HG02870 (cell line): ENCODE data around the gene CYB5R3.

ENCODE experiments used
- ATAC-seq: cut with Tn5 transposase; IDR thresholded peaks from one replicate; pipeline ENCODE4 v1.9.1; 2021; ENCODE audit warnings: mild to moderate bottlenecking, moderate library complexity; ENCODE audit not compliant: unreplicated experiment

CYB5R3 gene

DNA sequence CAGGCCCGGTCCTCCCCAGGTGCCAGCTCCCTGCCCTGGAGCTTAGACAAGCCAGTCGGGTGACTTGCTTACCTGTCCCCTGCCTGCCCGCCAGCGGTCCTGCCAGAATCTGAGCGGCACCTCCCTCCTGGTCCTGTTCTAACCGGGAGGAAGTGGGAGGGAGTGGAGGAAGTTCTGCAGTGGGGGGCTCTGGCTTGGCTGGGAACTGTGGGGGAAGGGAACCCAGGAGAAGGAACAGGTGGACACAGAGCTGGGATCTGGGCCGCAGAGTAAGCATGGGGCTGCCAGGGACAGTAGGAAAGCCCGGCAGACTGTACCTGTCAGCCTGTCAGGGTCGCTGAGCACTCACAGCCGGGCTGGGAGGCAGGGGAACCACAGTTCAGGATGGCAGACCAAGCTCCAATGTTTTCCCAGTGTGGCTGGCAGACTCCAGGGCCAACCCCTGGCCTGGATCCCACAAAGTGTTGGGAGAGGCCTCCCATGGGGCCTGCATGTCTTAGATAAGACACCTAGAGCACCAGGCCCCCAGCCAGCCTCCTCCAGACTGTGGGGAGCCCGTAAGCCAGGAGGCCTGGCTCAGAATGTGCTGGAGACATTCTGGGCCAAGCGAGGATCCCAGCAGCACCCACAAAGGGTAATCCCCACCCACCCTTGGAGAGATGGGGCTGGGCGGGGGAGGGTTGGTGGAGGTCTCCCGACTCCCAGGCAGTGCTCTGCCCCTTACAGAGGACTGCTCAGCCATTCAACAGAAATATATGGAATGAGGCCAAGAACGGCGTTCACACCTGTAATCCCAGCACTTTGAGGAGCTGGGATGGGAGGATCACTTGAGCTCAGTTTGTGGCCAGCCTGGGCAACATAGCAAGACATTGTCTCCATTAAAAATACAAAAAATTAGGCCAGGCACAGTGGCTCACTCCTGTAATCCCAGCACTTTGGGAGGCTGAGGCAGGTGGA lies 2.3 kb downstream of the CYB5R3 start:
- ATAC-seq = no peak

DNA sequence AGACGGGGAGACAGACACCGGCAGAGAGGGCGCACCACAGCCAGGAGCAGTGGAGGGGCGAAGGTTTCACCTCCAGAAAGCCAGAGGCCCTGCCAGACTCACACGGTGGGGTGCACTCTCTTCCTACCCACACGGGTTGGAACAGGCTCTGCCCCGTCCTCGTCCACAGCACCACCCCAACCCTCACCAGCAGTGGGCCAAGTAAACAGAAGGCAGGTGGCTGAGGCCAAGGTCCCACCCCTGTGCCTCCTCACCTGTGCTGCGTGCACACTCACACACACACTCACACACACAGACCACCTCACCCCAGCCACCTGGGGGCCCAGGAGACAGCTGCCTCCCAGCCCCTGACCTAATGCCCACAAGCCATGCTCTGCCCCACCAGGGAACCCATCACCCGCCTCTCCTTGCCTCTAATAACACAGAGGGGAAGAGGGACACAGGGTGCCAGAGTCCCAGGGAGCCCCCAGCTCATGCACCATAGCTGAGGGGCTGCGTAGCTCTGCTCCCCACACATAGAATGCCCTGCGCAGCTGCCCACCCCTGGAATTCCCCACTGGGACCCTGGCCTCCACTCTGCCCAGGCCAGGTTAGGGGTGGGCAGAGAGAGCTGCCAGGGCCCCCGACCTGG lies 3.1 kb downstream of the CYB5R3 start:
- no peak for ATAC-seq

DNA sequence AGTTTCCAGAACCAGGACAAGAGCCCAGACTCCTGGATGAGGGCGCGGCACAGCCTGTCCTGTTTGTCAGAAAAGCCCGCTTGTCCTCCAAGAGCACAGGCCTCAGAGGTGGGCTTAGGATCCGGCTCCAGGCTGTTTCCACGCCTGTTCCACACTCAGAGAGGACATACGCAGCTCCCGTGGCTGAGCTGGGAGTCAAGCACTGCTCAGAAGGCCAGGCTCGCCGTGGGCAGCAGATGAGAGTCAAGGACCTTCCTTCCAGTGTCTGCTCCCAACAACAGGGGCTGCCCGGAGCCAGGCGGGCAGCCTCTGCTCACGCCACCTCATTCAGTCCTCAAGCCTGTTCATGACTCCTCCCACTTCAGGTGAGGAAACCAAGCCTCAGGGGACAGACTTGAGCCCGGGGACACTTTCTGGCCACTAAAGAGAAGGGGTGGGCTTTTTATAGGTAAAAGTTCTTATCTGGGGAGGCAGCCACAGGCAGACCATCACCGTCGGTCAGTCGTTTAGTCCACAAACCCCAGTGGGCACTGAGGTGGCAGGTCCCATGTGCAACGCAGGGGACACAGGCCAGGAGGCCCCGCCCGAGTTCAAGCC lies 3.8 kb downstream of the CYB5R3 start:
- ATAC-seq = no peak

DNA sequence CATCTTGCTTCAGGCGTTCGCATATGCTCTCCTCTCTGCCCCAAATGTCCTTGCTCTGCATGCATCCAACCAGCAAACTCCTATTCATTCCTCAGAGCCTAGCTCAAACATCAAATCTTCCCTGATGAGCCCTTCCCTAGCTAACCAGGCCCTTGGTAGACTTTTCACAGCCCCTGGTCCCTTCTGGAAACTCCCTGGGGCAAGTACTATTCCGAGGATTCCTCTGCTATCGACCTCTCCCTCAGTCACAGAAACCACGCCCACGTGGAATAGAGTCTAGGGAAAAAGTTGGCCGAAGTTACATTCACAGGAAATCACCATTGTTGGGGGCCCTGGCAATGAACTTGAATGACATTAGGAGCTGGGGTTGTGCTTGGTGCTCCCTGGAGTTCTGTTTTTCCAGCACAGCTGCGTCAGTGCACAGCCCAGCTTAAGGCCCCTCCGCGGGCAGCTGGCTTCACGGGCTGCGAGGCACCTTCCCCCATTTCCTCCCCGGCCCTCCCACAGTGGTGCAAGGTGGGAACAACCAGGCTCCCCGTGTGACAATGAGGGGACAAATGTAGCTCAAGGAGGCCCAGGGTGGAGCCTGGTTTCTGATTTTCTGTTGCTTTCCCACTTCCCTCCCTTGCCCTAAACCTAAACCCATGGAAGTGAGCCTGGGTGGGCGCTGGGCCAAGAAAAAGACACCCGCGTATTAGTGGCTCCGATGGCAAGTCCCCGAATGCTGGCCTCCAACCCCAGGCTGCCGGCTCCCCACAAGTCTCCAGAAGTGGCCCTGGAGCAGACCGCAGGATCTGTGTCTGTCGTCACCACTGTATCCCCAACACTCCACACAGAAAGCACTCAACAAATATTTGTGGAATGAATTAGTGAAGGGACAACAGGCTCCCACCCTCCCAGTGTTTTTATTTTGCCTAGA lies 4.5 kb downstream of the CYB5R3 start:
- no peak for ATAC-seq

DNA sequence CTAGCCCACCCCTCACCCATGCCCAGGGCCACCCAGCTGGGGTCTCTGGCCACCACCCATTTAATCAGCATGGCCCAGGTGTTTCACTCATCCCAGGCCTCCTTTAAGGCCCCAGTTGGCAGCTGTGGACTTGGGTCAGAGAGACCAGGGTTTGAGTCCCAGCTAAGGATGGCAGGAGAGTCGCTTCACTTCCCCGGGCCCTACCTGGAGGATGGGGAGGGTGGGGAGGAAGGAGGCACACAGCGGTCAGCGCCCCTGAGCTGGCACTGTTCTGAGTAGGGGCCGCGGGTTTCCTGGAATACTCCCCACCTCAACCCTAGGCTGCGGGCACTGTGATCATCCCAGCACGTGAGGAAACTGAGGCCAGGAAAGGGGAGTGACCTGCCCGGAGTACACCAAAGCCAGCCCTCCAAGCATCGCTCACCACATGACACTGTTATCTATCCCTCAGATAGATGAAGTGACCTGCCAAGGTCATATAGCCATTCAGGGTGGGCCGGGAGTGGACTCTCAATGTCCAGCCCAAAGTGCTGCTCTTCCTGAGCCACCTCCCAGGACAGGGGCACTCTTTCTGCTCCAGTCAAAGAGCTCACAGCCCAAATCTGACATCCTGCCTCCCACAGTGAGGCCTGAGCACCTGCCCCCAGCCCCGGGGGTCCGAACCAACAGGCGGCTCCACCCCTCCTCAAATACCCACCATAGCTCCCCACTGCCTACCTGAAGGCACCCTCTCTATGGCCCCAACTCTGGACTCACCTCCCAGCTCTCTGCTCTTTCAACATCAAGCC lies 5.4 kb downstream of the CYB5R3 start:
- no peak for ATAC-seq

DNA sequence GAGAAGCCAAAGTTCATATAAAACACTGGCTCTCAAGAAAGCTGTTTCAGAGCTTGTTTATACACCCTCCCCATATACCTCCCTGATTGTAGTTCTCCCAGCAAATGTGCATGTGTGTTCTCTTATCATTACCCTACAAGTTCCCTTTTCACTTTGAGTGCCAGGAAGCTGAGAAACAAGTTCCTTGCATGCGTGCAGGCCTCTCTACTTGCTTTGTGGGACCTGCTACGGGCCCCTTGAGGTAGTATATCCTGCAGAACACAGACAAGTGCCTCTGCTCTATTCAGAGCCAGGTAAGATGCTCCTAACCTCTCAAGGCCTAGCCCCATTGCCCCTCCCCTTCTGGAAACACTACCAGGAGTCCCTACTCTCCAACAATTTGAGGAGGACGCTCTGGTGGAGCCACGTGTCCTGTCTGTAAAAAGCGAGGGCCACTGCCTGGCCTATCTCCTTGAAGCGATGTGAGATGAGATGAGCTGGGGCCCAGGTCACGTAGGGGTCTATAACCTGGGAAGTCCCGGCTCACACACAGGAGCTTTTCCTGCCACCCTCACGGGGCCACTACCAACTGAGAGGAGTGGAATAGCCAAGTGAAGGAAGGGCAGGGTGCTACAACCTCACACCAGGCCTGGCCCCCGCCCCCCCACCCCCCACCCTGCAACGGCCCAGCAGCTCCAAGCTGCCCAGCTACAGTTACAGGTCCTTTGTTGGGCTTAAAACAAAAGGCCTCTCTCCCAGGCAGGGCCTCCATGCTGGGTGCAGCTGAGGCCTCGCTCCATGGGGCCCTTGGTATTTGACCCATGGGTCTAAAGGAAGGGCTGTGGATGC lies 6.2 kb downstream of the CYB5R3 start:
- ATAC-seq = no peak

DNA sequence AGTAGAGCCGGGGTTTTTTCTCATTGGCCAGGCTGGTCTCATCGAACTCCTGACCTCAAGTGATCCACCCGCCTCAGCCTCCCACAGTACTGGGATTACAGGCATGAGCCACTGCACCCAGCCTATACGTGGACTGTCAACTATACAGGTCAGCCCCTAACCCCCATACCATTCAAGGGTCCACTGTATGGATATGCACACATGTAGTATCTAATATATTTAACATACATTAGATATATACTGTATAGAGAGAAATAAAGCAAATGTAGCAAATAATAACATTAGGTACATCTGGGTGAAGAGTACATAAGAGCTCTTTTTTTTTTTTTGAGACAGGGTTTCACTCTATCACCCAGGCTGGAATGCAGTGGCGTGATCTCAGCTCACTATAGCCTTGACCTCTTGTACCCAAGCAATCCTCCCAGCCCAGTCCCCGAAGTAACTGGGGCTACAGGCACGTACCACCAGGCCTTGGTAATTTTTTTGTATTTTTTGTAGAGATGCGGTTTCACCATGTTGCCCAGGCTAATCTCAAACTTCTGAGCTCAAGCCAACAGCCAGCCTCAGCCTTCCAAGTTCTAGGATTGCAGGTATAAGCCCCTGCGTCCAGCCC lies 7.3 kb downstream of the CYB5R3 start:
- ATAC-seq = no peak

DNA sequence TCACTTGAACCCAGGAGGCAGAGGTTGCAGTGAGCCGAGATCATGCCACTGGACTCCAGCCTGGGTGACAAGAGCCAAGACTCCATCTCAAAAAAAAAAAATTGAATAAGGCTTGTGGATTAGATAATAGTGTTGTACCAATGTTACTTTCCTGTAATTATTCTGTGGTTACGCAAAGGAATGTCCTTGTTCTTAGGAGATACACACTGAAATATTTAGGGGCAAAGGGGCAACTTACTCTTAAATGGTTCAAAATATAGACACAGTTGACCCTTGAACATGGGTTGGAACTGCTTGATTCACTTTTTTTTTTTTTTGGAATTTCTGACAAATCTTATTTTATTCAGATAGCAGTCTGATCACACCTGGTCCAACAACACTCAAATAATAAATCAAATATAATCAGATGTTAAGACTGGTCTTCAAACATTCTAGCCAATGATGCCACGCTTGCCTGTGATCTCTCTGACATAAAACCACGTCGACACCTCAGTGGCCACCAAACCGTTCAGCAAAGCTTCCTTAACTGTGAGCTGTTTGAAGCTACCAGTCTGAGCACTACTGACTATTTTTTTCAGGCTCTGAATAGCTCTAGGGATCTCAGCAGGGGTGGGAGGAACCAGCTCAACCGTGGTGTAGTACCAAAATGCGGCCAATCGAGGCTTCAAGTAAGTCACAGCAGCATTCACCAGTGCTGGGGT lies 9.5 kb downstream of the CYB5R3 start:
- no peak for ATAC-seq

DNA sequence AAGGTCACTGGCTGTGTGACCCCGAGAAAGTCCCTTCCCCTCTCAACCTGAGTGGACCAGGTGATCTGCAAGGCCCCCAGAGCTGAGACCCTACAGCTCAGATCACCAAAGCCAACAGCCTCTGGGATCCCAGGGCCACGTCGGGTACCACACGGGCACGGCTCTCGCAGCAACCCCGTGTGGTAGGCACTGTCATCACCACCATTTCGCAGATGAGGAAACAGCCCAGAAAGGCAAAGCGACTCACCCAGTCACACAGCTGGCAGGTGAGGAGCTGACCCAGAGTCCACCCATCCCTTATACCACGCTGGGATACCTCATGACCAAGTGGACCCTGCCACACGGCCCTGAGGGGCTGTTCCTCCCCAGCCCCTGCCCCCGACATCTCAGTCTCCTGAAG lies 11.6 kb downstream of the CYB5R3 start:
- no peak for ATAC-seq

DNA sequence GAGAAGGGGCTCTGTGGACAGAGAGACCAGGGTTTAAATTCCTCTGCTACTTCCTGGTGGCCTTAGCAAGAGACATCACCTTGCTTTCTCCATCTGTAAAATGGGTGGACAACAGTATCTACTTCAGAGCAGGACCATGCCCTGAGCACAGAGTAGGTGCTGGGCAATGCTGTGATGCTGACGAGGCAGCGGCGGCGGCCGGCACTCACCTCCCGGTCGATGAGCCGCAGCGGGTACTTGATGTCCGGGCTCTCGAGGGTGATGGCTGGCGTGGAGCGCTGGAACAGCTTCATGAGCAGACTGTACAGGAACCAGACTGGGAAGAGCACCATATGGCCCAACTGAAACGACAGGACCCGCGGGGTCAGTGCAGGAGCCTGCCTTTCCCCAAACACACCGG lies 12.7 kb downstream of the CYB5R3 start:
- no peak for ATAC-seq

DNA sequence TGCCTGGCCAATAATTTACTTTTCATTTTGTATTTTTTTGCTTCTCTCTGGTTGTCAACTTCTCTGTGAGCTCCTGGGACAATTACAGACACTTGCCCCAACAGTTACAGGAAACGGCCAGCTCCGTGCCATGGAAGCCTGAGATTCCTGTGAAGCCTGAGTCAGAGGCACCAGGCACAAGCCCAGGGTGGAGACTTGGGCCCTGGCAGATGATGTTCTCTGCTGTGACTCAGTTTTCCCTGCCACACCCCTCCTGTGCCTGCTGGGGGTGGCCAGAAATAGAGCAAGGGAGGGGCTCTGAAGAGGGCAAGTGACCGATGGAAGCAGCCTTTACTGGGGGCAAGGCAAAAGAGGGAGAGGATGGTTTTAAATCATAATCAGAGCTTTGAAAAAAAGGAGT lies 13.7 kb downstream of the CYB5R3 start:
- no peak for ATAC-seq

DNA sequence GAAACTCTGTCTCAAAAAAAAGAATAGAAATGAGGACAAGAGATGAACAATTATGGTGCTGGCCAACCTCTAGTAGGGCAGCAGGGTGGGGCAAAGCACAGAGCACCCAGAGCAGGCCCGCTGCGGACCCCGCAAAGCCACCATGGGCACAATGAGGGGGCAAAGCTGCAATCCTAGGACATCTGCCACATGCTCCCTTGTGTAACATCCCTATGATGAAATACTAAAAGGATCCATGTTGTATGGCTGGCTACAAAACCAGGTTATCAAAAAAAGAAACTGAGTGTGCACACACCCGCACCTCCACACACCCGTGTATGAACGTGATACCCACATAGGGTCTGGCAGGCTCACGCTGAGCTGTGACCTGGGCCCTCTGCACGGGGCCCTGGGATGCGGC lies 16.2 kb downstream of the CYB5R3 start:
- no peak for ATAC-seq

DNA sequence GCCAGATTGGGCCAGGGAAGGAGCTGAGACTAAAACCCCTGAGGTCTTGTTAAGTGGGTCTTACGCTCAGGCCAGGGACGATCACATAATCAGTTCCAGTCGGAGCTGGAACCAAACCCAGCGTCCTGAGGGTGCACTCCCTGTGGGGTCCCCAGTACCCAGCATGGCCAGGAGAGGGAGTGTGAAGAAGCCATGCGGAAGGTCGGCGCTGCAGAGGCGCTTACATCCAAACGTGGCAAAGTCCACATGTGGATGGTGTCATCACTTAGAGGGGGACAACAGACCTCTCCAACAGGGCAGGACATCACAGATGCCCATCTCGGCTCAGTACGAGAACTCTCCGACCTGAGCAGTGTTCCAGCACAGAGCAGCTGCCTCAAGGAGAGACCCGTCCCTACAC lies 17.1 kb downstream of the CYB5R3 start:
- ATAC-seq = no peak

DNA sequence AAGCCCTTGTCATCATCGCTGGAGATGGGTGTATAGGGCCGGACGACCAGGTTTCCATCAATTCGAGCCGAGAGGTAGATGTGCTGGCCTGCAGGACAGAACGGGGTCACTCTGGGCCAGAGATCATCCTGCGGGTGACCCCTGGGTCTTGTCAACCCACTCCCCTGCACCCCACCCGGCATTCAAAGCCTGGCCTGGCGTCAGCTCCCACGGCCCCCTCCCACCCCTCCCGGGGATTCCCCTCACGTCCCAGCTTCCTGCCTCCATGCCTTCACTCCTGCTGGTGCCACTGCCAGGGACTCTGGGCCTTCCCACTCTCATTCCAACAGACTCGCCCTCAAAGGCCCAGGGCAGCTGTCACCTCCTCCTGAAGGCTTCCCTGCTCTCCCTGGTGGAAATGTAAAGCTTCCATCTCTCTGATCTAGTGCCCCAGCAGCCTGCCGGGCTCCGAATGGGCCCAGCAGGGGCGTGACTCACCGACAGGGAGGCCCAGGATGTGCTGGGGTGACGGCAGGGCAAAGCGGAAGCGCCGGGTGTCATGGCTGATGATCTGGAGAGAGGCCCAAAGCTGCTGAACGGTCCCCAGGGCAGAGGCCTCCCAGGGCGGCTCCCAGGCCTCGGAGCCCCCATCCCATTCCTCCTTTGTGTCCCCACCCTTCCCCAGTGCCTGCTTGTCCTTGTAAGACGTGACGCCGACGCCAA lies 18.1 kb downstream of the CYB5R3 start:
- no peak for ATAC-seq

DNA sequence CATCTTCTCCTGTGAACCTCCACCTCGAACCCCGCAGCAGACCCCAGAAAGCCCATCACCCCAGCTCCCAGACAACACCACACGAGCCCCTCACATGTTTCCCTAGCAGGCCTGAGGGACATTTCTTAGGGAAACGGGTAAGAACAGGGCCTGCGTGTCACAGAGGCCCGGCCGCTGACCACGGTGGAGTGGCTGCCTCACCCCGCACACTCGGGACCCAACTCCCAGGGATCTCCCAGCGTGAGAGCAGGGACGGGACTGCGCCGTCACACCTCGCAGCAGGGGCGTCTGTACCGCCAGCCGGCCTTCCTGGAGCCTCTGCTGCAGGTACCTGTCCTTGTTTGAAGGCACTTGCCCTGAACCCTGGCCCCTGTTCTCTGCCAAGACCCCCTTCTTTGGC lies 19.0 kb downstream of the CYB5R3 start:
- no peak for ATAC-seq

DNA sequence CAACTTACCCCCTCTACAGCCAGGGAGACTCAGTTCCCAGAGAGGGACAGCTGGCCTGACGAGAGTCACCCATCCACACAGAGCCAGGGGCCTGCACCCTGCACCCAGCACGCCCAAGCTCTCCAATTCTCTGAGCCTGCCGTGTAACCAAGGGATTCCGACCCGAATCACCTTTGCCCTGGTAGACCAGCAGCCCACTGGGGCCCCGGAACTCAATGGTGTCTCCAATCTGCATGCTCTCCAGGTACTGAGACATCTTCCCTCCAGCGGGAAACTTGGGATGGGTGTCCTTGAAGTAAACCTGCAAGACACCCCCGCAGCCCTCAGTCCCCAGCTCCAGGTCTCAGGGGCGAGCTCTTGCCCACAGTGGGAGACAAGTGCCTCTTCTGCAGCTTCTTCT lies 21.2 kb downstream of the CYB5R3 start:
- ATAC-seq = no peak

DNA sequence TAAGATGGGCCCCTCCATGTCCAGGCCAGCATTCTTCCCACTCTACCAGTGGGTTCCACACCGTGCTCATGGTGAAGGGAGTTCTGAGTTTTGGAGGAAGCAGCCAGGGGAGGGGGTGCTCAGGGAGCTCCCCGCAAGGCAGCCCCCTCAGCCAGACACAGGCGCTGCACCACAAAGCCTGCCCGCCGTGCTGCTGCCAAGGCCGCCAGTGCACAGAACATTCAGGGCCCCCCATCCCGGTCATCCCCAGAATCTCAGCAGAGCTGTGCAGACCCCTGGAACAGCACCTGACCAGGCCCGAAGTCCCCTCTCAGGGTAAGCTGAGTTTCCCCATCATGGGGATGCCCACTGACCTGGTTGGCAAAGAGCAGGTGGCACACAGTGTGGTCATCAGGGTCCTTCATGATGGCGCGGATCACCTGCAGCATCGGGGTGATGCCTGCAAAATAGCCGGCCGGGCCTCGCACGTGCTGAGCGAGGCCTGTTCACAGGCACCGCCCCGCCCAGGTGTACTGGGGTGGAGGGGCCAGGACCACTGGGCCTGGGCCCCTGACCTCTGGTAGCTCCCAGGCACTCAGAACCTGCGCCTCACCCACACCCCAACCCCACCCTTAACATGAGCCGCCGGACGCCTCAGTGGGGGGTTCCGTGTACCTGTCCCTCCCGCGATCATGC lies 22.1 kb downstream of the CYB5R3 start:
- ATAC-seq = no peak
